Raji (cell line): ENCODE data around the gene LAG3.

Experiments
- POLR2A ChIP-seq: IDR thresholded peaks from 2 replicates; pipeline ENCODE4 v1.6.1; 2011; ENCODE audit warnings: low read depth, low read length, control low read depth; ENCODE audit not compliant: insufficient read depth

Gene LAG3

GRCh38 chr12:6790496-6791150, 18.3 kb downstream of the LAG3 start:
- TF ChIP-seq POLR2A = no peak

DNA sequence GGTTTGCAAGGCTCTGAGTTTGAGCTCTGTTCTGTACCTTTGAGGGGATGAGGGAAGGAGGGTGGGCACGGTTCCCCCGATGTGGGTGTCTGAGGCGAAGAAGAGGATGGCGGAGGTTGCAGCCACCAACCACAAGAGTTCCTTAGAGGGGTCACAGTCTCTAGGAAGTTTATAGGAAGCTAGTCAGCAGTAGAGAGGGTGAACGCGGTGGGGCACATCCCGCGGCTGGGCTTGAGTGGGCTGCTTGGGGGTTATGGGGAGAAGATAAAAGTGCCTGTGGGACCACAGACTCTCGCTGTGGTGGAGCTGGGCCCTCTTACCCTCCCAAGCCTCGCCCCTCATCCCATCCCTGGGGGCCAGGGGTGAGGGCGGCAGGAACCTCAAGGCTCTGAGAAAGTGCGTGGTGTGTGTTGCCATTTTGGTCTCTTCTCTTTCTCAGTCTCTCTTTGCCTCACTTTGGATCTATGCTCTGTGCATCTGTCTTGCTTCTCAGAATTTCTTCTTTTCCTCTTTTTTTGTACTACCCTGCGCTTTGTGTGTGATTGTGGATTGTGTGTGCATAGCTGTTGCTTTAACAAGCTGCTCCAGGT, 19.7 kb downstream of the LAG3 start:
- TF ChIP-seq POLR2A = no peak

DNA sequence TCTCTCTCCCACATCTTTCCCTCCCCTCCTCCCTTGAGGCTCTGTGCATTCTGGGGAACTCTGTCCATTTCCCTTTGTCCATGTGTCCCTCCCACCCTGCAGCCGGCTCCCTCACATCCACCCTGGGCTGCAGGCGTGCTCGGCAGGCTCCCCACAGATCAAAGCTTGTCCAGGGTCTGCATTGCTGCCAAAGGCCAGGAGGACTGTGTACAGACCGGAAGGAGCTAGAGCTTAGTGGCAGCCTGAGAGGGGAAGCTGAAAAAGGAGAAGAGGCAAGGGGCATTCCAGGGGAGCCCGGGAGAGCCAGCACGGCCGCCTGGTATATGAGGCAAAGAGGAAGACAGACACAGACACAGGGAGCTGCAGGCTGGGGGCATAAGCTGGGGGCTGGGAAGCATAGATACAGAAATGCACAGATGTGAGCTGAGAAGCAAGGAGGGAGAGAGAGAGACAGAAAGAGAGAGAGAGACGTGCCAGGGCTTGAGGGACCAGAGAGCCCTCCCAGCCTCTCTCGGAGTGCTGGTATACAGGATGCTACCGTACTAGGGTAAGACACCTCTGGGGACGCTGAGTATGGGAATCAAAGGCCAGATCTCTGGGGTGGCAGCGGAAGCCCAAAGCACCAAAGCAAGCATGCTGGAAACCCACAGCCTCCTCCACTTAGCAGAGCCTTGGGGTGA, 20.3 kb downstream of the LAG3 start:
- no peak for TF ChIP-seq POLR2A

DNA sequence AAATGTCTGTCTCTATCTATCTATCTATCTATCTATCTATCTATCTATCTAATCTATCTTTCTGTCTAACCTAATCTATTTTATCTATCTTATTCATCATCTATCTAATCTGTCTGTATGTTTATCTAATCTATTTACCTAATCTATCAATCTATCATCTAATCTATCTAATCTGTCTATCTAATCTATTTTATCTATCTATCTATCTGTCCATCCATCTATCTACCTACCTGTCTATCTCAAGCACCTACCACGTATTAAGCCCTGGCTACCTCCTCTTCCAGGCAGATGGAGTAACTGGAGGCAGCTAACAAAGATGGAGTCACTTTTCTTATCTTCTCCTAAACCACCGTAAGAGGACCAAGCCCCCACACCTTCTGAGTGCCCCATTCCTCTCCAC, 22.8 kb downstream of the LAG3 start:
- TF ChIP-seq POLR2A = no peak

GRCh38 chr12:6796576-6796975, 24.3 kb downstream of the LAG3 start:
- TF ChIP-seq POLR2A = no peak

GRCh38 chr12:6799147-6799546, 26.8 kb downstream of the LAG3 start:
- TF ChIP-seq POLR2A = no peak

- TF ChIP-seq POLR2A = no peak
Measured at GRCh38 chr12:6807170-6807569, 34.9 kb downstream of the LAG3 start.

DNA sequence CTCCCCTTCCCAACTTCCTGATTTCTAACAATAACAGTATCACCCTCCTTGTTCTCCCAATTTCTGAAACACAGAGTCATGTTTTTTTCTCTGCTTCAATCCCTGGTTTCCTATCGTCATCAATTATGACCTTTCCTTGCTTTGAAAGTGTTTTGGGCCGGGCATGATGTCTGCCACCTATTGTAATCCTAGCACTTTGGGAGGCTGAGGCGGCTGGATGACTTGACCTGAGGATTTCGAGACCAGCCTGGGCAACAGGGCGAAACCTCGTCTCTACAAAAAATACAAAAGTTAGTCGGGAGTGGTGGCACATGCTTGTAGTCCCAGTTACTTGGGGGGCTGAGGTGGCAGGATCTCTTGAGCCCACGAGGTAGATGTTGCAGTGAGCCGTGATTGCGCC, 36.7 kb downstream of the LAG3 start:
- TF ChIP-seq POLR2A = no peak

DNA sequence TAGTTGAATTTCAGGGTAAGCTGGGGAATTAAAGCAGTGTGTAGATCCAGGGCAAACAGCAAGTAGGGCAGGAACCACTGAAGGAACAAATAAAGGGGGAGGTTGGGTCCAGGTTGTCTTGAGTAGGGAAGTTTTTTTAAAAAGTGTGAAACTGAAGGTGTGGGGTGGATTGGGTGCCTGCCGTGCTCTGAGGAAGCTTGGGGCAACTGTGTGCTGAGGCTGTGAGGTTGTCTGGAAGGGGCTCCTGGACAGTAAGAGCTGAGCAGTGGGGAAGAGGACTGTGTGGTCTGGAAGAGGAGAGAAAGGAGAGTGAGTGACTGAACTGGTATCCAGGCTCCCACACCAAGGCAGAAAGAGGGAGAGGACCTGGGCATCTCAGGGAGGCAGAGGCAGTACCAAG, 38.4 kb downstream of the LAG3 start:
- no peak for TF ChIP-seq POLR2A

- no peak for TF ChIP-seq POLR2A
Measured at GRCh38 chr12:6813363-6813762, 41.0 kb downstream of the LAG3 start.

DNA sequence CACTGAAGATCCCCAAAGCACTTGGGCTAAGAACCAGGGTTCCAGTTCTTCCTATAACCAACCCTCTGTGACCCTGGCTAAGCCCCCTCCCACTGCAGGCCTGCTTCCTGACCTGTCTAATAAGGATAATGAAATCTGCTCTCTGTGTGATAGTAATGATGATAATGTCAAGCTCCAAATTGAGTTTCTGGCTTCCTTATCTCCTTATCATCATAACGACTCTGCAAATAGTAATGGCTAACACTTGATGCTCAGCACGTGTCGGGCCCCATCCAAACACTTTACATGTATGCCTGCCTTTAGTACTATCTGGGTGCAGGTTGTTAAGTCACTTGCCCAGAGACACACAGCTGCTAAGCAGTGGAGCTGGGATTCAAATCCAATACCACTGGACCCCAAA, 44.3 kb downstream of the LAG3 start:
- no peak for TF ChIP-seq POLR2A

DNA sequence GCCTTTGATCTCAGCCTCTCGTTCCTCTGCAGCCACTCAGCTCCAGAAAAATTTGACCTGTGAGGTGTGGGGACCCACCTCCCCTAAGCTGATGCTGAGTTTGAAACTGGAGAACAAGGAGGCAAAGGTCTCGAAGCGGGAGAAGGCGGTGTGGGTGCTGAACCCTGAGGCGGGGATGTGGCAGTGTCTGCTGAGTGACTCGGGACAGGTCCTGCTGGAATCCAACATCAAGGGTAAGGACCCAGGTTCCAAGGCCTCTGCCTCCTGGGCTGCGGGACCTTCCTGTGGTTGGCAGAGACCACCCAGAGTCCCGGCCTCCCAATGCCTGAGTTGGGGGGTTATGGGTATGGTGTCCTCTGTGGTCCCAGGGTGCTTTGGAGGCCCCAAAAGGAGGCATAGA, 44.8 kb downstream of the LAG3 start:
- TF ChIP-seq POLR2A = no peak

- no peak for TF ChIP-seq POLR2A
Measured at GRCh38 chr12:6817662-6818157, 45.4 kb downstream of the LAG3 start.

GRCh38 chr12:6818222-6818621, 45.9 kb downstream of the LAG3 start:
- no peak for TF ChIP-seq POLR2A

DNA sequence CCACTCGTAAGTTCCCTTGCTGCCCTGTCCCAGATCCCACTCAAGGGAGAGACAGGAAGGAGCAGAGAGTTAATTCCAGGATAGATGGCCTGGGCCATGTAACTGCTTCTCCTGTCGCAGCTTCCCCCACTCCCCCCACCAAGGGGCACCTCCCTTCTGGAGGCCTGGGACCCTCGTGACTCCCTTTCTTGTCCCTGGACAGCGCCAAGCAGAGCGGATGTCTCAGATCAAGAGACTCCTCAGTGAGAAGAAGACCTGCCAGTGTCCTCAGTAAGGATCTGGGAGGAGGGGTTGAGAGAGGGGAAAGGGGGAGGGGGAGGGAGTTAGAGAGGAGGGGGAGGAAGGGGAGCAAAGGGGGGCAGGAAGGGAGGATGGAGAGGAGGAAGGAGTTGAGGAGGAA, 46.3 kb downstream of the LAG3 start:
- TF ChIP-seq POLR2A = no peak
